GM12874 (cell line): Measurements from ENCODE around the gene YOD1.

ENCODE experiments used
- TF ChIP-seq, protein P1 (sequence below): IDR thresholded peaks from 2 replicates; pipeline ENCODE4 v1.5.1; 2011; ENCODE audit warnings: low read depth, mild to moderate bottlenecking, control low read depth, low read length, moderate library complexity; ENCODE audit not compliant: insufficient read depth

The YOD1 gene

DNA sequence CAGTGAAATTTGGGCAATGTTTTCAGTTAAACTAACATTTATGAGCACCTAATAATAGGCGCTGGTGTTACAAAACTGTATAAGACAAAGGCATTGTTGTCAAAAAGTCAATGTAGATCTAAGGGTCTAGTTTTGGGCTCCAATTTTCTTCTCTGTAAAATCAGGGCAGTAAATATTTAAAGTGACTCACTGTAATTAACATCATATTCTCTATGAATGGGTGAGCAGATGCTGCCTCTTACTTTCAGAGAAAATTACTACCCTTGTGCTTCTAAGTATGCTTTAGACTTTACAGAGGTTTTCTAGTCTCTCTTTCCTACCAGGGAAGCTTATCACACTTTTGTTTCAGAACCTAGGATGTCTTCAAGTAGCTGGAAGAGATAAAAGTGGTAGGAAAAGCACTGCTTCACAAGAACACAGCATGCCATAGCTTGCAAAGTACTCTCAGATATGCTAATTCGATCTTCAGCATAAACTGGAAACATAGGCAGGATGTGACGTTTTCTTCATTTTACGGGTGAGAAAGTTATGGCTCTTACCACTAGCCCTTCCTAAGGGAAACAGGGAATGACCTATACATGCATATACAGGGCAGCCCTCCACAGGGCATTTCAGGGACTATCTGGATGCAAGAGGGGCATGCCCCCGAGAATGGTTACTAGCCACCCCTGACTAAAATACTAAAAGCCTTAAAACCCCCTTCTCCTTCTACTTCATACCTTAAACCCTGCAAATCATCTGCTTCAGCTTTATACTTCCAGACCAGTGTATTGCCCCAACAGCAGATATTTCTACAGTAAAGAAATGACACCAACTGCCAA lies 21.1 kb downstream of the YOD1 start:
- TF ChIP-seq, protein P1, sequence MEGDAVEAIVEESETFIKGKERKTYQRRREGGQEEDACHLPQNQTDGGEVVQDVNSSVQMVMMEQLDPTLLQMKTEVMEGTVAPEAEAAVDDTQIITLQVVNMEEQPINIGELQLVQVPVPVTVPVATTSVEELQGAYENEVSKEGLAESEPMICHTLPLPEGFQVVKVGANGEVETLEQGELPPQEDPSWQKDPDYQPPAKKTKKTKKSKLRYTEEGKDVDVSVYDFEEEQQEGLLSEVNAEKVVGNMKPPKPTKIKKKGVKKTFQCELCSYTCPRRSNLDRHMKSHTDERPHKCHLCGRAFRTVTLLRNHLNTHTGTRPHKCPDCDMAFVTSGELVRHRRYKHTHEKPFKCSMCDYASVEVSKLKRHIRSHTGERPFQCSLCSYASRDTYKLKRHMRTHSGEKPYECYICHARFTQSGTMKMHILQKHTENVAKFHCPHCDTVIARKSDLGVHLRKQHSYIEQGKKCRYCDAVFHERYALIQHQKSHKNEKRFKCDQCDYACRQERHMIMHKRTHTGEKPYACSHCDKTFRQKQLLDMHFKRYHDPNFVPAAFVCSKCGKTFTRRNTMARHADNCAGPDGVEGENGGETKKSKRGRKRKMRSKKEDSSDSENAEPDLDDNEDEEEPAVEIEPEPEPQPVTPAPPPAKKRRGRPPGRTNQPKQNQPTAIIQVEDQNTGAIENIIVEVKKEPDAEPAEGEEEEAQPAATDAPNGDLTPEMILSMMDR, result no peak

DNA sequence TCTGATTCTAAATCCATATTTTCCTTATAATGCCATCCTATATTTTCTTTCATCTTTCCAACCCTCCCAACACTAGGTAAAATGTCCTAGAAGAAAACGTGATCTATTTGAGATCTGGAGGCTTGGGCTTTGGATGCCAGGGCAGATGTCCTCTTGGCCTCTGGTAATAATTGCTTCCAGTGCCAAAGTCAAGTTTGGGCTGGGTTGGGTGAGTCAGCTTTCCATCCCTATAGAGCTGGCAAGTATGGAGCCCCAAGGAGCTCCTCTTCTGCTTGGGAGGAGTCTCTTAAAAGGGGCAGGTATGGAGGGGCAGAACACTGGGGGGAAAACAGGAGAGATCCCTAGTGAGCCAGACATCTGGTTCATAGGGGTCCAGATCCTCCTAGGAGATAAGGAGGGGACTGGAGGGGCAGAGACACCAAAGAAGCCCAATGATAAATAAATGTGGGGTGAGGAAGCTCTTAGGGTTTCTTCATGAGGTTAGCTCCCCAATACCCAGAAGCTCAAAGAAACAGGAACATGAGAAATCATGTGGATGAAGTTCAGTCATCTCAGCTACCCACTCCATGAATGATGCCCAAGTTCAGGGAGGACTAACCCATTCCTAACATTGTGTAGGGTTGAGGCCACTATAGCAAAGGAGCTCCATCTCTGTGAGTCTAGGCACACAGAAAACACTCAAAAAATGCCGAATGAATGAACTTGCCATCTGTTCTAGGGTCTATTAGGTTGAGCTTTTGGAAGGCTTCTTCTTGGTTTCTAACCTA lies 21.9 kb downstream of the YOD1 start:
- TF ChIP-seq, protein P1, result no peak

DNA sequence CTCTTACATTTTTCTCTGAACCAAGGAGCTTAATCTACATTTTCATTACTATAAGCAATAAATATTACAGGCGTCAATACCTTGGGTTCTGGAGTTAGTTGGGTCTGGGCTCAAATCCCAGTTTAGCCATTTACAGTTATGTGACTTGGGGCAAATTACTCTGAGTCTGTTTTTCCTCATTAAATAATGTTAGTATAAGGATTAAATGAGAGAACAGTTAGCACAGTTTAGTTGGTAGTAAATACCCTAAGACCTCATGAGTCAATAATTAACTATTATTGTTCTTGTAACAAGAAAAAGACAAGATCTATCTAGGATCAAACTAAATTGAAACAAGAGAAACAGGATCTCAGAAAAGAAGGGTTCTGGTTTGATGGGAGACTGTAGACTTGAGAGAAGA lies 23.1 kb downstream of the YOD1 start:
- TF ChIP-seq, protein P1, result no peak

DNA sequence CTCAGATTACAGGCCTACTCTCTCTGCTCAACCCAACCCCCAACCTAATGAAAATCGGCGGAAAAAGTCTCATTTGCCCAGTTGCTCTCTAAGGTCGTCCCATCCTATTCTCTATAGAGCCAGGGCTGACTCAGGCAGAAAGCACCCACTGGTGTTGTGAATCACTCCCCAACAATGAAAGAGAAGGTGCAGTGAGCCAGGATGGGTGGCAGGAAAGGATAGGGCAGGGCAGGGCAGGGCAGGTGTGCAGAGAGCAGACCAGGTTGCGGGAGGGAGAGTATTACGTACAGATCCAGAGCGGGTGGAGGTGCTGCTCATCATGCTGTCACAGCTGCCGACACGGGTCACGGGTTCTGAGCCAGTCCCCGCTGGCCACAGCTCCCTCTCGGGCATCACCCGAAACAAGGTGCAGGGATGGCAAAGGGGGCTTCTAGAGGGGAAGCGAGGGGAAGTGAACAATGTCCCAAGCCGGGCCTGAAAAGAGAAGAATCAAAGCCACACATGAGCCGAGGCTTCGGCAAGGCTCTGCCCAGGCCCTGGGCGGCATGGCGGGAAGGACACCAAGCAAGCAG lies 23.7 kb downstream of the YOD1 start:
- TF ChIP-seq, protein P1, result no peak

DNA sequence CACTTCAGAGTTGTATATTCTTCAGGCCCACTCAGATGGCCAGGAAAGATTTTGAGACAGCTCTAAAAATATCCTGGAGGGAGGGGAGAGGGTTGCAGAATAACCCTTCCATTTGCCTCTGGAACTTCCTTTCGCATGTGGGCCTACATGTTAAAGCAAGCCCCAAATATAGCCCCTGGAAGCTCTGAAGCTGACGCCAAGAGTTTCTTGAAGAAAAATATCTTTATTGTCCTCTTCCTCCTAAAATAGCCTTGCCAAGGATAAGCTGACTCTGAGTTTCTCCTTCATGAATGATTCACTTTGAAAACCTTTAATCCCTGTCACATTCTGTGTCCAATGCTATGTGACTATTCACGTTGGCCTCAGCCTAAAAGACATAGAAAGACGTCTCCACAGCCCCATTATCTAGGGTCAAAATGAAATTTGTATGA lies 24.9 kb downstream of the YOD1 start:
- TF ChIP-seq, protein P1, result no peak

DNA sequence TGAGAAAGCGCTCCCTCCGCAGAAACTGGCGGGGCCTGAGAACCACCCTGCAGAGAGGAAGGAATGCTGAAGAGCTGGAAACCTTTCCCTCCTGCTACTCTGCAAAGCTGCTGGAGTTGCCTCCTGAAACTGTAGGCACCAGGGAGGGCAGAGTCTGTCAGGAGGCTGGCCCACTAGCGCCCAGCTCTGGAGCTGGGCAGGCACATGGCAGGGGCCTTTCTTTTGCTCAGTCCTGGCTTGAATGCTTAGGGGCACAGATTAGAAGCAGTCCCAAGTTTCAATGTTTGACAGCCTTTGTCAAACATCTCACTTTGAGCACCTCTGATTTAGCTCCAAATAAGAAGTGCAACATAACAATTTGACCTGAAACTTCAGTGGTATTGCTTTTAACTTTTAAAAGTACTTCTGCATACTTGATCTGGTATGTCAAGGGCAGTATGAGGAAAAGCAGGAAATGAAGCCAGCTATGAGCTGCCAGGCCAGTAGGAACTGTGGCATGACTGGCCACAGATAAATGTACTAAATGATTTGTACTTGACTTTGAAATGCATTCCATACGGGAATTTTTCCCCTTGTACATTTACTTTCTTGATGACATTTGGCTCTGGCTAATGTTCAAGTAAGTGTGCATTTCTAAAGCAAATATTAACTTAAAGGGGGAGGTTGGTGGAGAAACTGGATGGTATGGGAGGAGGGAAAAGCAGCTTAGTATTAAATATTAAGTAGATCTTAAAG lies 25.7 kb downstream of the YOD1 start:
- TF ChIP-seq, protein P1, result no peak
